Measurements from ENCODE around the gene CNTN3. TPM values are rescaled to one million over a fixed set of nuclear protein-coding genes. Genes with fewer than 3 reads are reported as not detected.

The CNTN3 gene
- polyA plus RNA-seq, 1 donor (not counting 4 experiments of a cell fraction or from before 2014, with no cell fraction given): 0.01 TPM

GRCh38 chr3:74633021-74633420 lies 18.6 kb upstream of the CNTN3 start:
- DNase-seq (ENCODE audit: low read depth, low spot score): no peak

GRCh38 chr3:74631351-74632140 lies 17.1 kb upstream of the CNTN3 start:
- dilution Hi-C loops (cut with MboI; ENCODE audit: extremely low pct_ligation_motif_present, low sequenced_read_pairs): no loop called here
- Histone ChIP-seq H3K4me1 (ENCODE audit: control insufficient read depth, extremely low read depth, insufficient read depth, low read length) (no peaks in the 10 kb centered on the region), H3K27ac (ENCODE audit: control insufficient read depth, insufficient read depth, low read length) (no peak overlapping the region), H3K79me2 (ENCODE audit: control insufficient read depth, insufficient read depth, low read length) (no peaks in the 10 kb centered on the region), H3K9me1 (ENCODE audit: control insufficient read depth, extremely low read depth, insufficient read depth, low read length) (no peaks in the 10 kb centered on the region), H4K20me1 (ENCODE audit: control insufficient read depth, extremely low read depth, insufficient read depth, low read length) (no peaks in the 10 kb centered on the region), H3K27me3 (ENCODE audit: control insufficient read depth, extremely low read depth, insufficient read depth, low read length) (no peaks in the 10 kb centered on the region), H3K4me3 (ENCODE audit: control insufficient read depth in 2 of 3, extremely low read depth in 1 of 3, insufficient read depth in 2 of 3, low read depth in 1 of 3, low read length in 3 of 3) (no peak overlapping the region), H3K9ac (ENCODE audit: control insufficient read depth, extremely low read depth, insufficient read depth, low read length) (no peak overlapping the region), H3K36me3 (ENCODE audit: control insufficient read depth in 2 of 2, extremely low read depth in 1 of 2, insufficient read depth in 2 of 2, low read length in 2 of 2) (no peaks in the 10 kb centered on the region), H3K9me3 (ENCODE audit: control insufficient read depth, low read depth, low read length) (no peaks in the 10 kb centered on the region), H2AFZ (ENCODE audit: control insufficient read depth, low read length) (no peak overlapping the region), H3K4me2 (ENCODE audit: control insufficient read depth, extremely low read depth, insufficient read depth, low read depth, low read length) (no peak overlapping the region)
- no peak for FAIRE-seq
- no peak for DNase-seq (ENCODE audit: low read depth, low spot score)
- TF ChIP-seq EZH2 (IDR thresholded peaks at IDR 0.05; ENCODE audit: low read length): no peak
- TF ChIP-seq, protein P1, sequence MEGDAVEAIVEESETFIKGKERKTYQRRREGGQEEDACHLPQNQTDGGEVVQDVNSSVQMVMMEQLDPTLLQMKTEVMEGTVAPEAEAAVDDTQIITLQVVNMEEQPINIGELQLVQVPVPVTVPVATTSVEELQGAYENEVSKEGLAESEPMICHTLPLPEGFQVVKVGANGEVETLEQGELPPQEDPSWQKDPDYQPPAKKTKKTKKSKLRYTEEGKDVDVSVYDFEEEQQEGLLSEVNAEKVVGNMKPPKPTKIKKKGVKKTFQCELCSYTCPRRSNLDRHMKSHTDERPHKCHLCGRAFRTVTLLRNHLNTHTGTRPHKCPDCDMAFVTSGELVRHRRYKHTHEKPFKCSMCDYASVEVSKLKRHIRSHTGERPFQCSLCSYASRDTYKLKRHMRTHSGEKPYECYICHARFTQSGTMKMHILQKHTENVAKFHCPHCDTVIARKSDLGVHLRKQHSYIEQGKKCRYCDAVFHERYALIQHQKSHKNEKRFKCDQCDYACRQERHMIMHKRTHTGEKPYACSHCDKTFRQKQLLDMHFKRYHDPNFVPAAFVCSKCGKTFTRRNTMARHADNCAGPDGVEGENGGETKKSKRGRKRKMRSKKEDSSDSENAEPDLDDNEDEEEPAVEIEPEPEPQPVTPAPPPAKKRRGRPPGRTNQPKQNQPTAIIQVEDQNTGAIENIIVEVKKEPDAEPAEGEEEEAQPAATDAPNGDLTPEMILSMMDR (optimal IDR thresholded peaks at IDR 0.05 in 1 of 3, IDR thresholded peaks at IDR 0.05 in 1 of 3, conservative IDR thresholded peaks at IDR 0.05 in 1 of 3; ENCODE audit: extremely low read depth in 1 of 3, insufficient read depth in 2 of 3, low read length in 3 of 3): no peak

More at GRCh38 chr3:74633021-74633420, 18.6 kb upstream of the CNTN3 start:
- Histone ChIP-seq H3K4me2 (ENCODE audit: control insufficient read depth, extremely low read depth, insufficient read depth, low read depth, low read length) (no peak overlapping the region), H3K36me3 (ENCODE audit: control insufficient read depth in 2 of 2, extremely low read depth in 1 of 2, insufficient read depth in 2 of 2, low read length in 2 of 2) (no peaks in the 10 kb centered on the region), H4K20me1 (ENCODE audit: control insufficient read depth, extremely low read depth, insufficient read depth, low read length) (no peaks in the 10 kb centered on the region), H3K27ac (ENCODE audit: control insufficient read depth, insufficient read depth, low read length) (no peak overlapping the region), H3K4me1 (ENCODE audit: control insufficient read depth, extremely low read depth, insufficient read depth, low read length) (no peaks in the 10 kb centered on the region), H3K79me2 (ENCODE audit: control insufficient read depth, insufficient read depth, low read length) (no peaks in the 10 kb centered on the region), H3K9me3 (ENCODE audit: control insufficient read depth, low read depth, low read length) (no peaks in the 10 kb centered on the region), H3K27me3 (ENCODE audit: control insufficient read depth, extremely low read depth, insufficient read depth, low read length) (no peaks in the 10 kb centered on the region), H2AFZ (ENCODE audit: control insufficient read depth, low read length) (no peak overlapping the region), H3K9ac (ENCODE audit: control insufficient read depth, extremely low read depth, insufficient read depth, low read length) (no peak overlapping the region), H3K9me1 (ENCODE audit: control insufficient read depth, extremely low read depth, insufficient read depth, low read length) (no peaks in the 10 kb centered on the region), H3K4me3 (ENCODE audit: control insufficient read depth in 2 of 3, extremely low read depth in 1 of 3, insufficient read depth in 2 of 3, low read depth in 1 of 3, low read length in 3 of 3) (no peak overlapping the region)
- TF ChIP-seq, protein P1 (optimal IDR thresholded peaks at IDR 0.05 in 1 of 3, IDR thresholded peaks at IDR 0.05 in 1 of 3, conservative IDR thresholded peaks at IDR 0.05 in 1 of 3; ENCODE audit: extremely low read depth in 1 of 3, insufficient read depth in 2 of 3, low read length in 3 of 3): no peak
- TF ChIP-seq EZH2 (IDR thresholded peaks at IDR 0.05; ENCODE audit: low read length): no peak
- dilution Hi-C loops (cut with MboI; ENCODE audit: extremely low pct_ligation_motif_present, low sequenced_read_pairs): no loop called here
- FAIRE-seq: no peak

All from keratinocyte (primary cell).